NCI-H446 treated with DMSO at 0.1 percent for 48 hours (cell line): ENCODE measurements around the gene VPS13D.

Source experiments
- DNase-seq: peaks from one replicate; lab custom pipeline; 2025; lab: John Stamatoyannopoulos, UW

The VPS13D gene

GRCh38 chr1:12229835-12230548 lies at the start of gene VPS13D:
VPS13D (plus strand) TSS chr1:12230030; CDS start chr1:12234267, 4,237 bp downstream.
- peak; percentile 57 for DNase-seq

GRCh38 chr1:12180315-12180714 lies 49.5 kb upstream of the VPS13D start:
- DNase-seq, result no peak

- no peak for DNase-seq
Observed at GRCh38 chr1:12180903-12181302, 48.9 kb upstream of the VPS13D start.

- no peak for DNase-seq
Observed at GRCh38 chr1:12181568-12181967, 48.3 kb upstream of the VPS13D start.

- DNase-seq, result no peak
Observed at GRCh38 chr1:12182410-12182984, 47.3 kb upstream of the VPS13D start.

GRCh38 chr1:12183095-12183794 lies 46.6 kb upstream of the VPS13D start:
- no peak for DNase-seq

- DNase-seq, result no peak
Observed at GRCh38 chr1:12184008-12184681, 45.7 kb upstream of the VPS13D start.

GRCh38 chr1:12185036-12185917 lies 44.6 kb upstream of the VPS13D start:
- no peak for DNase-seq

- DNase-seq, result no peak
Observed at GRCh38 chr1:12185918-12186678, 43.7 kb upstream of the VPS13D start.

GRCh38 chr1:12186679-12186985 lies 43.2 kb upstream of the VPS13D start:
- no peak for DNase-seq

- no peak for DNase-seq
Observed at GRCh38 chr1:12188115-12188514, 41.7 kb upstream of the VPS13D start.

GRCh38 chr1:12188657-12189327 lies 41.0 kb upstream of the VPS13D start:
- DNase-seq, result no peak

GRCh38 chr1:12189328-12189682 lies 40.5 kb upstream of the VPS13D start:
- no peak for DNase-seq

GRCh38 chr1:12191242-12192032 lies 38.4 kb upstream of the VPS13D start:
- DNase-seq, result no peak

- no peak for DNase-seq
Observed at GRCh38 chr1:12194666-12195216, 35.1 kb upstream of the VPS13D start.

GRCh38 chr1:12195416-12195815 lies 34.4 kb upstream of the VPS13D start:
- no peak for DNase-seq

GRCh38 chr1:12196641-12197482 lies 33.0 kb upstream of the VPS13D start:
- no peak for DNase-seq

- no peak for DNase-seq
Observed at GRCh38 chr1:12197483-12197880, 32.3 kb upstream of the VPS13D start.

- DNase-seq, result no peak
Observed at GRCh38 chr1:12200208-12200607, 29.6 kb upstream of the VPS13D start.
